Astrocyte of the cerebellum (primary cell): ENCODE data around the gene GRID1.

Source experiments
- DNase-seq: peaks from one replicate; pipeline ENCODE4 v3.0.0-alpha.2; 2011; ENCODE audit warnings: low read depth
- H3K4me3 ChIP-seq: 2 replicates; pipeline ENCODE4 v1.5.1; 2011; ENCODE audit warnings: mild to moderate bottlenecking, low read depth, low read length, moderate library complexity
- in situ Hi-C: cut with HindIII; loops from 2 replicates; pipeline ENCODE4 v1.10.0; 2017; ENCODE audit warnings: low sequenced_read_pairs
- TF ChIP-seq, protein P1 (sequence below): IDR thresholded peaks from 2 replicates; pipeline ENCODE4 v1.5.1; 2012; ENCODE audit warnings: low read length, low read depth, moderate library complexity, mild to moderate bottlenecking; ENCODE audit errors: missing control alignments

The GRID1 gene

DNA sequence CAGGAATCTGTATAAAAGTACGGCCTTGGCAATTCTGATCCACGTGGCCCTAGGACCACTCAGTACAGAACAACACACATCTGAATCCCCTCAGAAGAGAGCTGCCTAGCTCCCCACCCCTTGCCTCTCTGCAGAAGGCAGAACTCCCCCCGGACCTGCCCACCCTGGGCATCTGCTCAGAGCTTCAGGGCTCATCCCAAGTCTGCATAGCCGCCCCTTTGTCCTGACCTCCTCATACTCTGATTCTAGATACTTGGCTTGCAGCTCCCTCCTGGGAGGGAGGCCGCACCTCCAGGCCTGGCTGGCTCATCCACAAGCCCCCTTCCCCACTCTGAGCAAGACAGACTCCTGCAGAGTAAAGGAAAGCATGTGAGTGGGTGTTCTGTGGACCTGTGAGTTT is 49.6 kb downstream of the GRID1 start:
- TF ChIP-seq, protein P1, sequence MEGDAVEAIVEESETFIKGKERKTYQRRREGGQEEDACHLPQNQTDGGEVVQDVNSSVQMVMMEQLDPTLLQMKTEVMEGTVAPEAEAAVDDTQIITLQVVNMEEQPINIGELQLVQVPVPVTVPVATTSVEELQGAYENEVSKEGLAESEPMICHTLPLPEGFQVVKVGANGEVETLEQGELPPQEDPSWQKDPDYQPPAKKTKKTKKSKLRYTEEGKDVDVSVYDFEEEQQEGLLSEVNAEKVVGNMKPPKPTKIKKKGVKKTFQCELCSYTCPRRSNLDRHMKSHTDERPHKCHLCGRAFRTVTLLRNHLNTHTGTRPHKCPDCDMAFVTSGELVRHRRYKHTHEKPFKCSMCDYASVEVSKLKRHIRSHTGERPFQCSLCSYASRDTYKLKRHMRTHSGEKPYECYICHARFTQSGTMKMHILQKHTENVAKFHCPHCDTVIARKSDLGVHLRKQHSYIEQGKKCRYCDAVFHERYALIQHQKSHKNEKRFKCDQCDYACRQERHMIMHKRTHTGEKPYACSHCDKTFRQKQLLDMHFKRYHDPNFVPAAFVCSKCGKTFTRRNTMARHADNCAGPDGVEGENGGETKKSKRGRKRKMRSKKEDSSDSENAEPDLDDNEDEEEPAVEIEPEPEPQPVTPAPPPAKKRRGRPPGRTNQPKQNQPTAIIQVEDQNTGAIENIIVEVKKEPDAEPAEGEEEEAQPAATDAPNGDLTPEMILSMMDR: no peak
- in situ Hi-C loops: no loop called here
- no peak overlapping the region for H3K4me3 ChIP-seq
- DNase-seq: no peak

DNA sequence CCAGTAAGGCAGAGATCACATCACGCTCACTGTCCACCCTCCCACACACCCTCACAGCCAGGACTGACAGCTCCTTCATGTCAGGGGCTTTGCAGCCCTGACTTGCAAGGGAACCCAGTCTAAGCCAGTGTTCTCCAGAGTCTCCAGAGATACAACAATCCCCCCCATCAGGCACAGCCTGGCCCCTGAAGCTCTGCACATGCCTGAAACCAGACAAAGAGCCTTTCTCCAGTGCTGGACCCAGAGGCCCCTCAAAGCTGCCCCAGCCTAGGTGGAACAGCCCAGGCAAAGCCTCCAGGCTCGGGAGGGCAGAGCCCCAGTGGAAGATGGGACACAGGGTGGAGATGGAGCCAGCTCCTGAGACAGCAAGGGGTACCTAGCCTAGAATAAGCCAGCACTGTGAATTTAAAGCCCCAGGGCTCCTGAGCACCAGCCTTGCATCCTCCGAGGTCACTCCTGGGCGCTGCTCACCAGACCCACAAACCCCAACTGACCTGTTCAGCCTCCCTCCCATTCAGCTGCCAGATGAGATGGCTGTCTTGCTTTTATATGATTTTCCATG is 50.2 kb downstream of the GRID1 start:
- in situ Hi-C loops: no loop called here
- TF ChIP-seq, protein P1: no peak
- no peak for DNase-seq
- H3K4me3 ChIP-seq: no peak overlapping the region

DNA sequence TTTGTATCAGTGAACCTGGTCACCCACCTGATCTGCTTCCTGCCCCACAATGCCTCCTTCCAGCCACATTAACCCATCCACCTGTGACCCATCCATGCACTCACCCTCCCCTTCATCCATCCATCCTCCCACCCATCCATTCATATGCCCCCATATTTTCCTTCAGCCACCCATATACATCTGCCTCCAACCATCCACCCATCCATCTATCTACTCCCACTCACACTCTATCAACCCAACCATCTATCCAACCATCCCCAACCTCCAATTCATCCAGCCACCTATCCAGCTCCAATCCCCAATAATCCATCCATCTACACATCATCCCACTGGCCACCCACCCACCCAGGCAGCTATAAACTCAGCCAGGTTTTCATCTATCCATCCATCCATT is 51.0 kb downstream of the GRID1 start:
- in situ Hi-C loops: no loop called here
- TF ChIP-seq, protein P1: no peak
- H3K4me3 ChIP-seq: no peak overlapping the region
- DNase-seq: no peak

DNA sequence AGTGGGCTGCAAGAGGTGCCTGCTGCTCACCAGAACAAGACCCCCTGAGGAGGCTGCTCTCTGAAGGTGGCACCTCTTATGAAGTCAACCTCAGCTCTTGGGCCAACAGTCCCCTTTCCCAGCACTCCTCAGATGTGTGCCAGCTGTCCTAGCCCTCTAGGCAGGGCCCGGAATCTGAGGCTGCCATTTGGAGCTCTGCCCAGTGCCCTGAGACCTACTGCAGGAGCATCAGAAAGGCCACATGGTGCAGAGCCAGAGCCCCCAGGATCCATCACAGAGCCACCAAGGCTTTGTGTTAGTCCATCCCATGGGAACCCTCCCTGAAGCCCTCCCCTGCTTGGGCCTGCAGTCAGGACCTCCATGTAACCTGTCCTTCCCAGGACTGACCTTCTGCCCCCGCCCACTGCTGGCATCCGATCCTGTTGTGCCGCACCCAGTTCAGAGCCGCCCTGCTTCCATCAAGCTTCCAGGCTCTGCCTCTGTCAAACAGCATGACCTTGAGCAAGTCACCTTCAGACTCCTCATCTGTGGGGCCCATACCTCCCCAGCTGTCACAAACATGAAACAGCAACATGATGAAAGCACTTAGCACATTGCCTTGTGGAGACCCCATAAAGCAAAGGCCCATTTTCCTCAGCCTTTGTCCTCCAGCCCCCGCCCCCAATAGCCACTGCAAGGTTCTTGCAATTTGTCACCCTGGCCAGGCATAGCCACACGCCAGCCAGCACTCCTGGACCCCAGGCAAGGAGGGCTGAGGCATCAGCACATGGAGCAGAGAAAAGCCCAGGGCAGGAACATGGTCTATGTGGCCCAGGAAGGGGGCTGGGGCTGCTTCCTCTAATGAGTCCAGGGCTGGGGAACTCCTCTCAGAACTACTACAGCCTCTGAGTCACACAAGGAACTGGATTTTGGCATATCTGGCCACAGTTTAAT is 51.7 kb downstream of the GRID1 start:
- in situ Hi-C loops: no loop called here
- TF ChIP-seq, protein P1: no peak
- DNase-seq: no peak
- H3K4me3 ChIP-seq: no peak overlapping the region

DNA sequence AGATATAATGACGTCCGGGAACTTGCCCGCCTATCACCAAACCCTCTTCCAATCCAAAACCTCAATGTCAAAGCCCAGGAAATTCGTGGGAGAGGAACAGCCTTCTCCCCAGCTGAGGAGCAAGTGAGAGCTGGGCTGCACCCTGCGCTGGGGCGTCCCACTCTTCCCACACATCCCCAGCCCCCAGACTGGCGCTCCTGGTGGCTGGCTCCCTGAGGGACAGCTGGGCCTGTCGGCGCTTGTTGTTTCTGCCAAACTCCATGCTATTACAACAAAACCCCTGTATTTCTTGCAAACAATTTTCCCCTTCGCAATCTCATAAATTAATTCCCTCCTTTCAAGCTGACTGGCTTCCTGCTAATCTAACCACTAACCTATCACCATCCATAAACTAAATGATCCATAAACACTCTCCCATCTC is 53.0 kb downstream of the GRID1 start:
- H3K4me3 ChIP-seq: no peak overlapping the region
- TF ChIP-seq, protein P1: no peak
- DNase-seq: no peak
- in situ Hi-C loops: no loop called here

DNA sequence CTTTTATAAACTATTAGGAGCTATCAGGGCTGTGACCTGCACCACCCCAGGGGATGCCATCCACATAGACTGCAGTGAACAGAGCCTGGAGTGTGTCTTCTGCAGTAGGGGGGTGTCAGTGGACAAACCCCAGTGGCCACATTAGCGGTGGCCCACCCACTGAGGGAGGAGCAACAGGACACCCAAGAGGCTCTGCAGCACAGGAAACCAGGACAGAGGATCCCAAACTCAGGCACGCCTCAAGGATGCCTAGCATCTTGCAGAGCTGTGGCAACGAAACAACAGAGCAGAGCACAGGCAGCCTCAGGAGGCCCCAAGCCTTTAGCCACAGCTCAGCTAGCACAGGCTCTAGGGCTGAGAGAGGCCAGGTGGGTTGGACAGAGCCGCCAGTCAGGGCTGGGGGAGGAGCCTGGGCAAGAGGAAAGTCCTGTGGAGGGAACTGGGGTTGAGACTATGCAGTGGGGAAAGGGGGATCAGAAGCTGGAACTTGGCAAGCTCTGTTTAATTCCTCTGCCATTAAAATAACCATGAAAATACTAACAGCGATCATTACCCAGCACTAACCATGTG is 53.8 kb downstream of the GRID1 start:
- in situ Hi-C loops: no loop called here
- no peak overlapping the region for H3K4me3 ChIP-seq
- no peak for DNase-seq
- TF ChIP-seq, protein P1: no peak
